GM19351 (cell line): ENCODE data around the gene C16orf96.
"Not testable (repeated sequence)": the region's sequence is repeated elsewhere in the genome, so short reads cannot be mapped to it uniquely, and the experiment has no call there.

Experiments
- ATAC-seq: cut with Tn5 transposase; IDR thresholded peaks from one replicate; pipeline ENCODE4 v1.9.1; 2021; ENCODE audit warnings: mild to moderate bottlenecking, moderate library complexity; ENCODE audit not compliant: unreplicated experiment

The C16orf96 gene

GRCh38 chr16:4561596-4561995 is 5.5 kb downstream of the C16orf96 start:
- ATAC-seq = no peak

GRCh38 chr16:4564661-4565267 is 8.6 kb downstream of the C16orf96 start:
- ATAC-seq = no peak

GRCh38 chr16:4566144-4566543 is 10.0 kb downstream of the C16orf96 start:
- no peak for ATAC-seq

- ATAC-seq = no peak
Measured at GRCh38 chr16:4570086-4570485, 13.9 kb downstream of the C16orf96 start.

GRCh38 chr16:4570688-4571321 is 14.7 kb downstream of the C16orf96 start:
- ATAC-seq = no peak

- ATAC-seq = no peak
Measured at GRCh38 chr16:4572715-4573114, 16.6 kb downstream of the C16orf96 start.

- not testable (repeated sequence) for ATAC-seq
Measured at GRCh38 chr16:4573926-4574325, 17.8 kb downstream of the C16orf96 start.

- no peak for ATAC-seq
Measured at GRCh38 chr16:4574919-4575705, 19.0 kb downstream of the C16orf96 start.

- ATAC-seq = no peak
Measured at GRCh38 chr16:4576008-4576407, 19.9 kb downstream of the C16orf96 start.

GRCh38 chr16:4578961-4579530 is 22.9 kb downstream of the C16orf96 start:
- no peak for ATAC-seq

- no peak for ATAC-seq
Measured at GRCh38 chr16:4580250-4580649, 24.1 kb downstream of the C16orf96 start.

GRCh38 chr16:4583906-4584305 is 27.8 kb downstream of the C16orf96 start:
- ATAC-seq = no peak

GRCh38 chr16:4586291-4586690 is 30.2 kb downstream of the C16orf96 start:
- ATAC-seq = no peak

- ATAC-seq = no peak
Measured at GRCh38 chr16:4588386-4588785, 32.2 kb downstream of the C16orf96 start.

GRCh38 chr16:4588961-4589360 is 32.8 kb downstream of the C16orf96 start:
- no peak for ATAC-seq

GRCh38 chr16:4591191-4591590 is 35.1 kb downstream of the C16orf96 start:
- ATAC-seq = no peak

- ATAC-seq = no peak
Measured at GRCh38 chr16:4591706-4592470, 35.7 kb downstream of the C16orf96 start.

- ATAC-seq = no peak
Measured at GRCh38 chr16:4593086-4593485, 36.9 kb downstream of the C16orf96 start.

GRCh38 chr16:4594433-4595410 is 38.6 kb downstream of the C16orf96 start:
- ATAC-seq = no peak

GRCh38 chr16:4597174-4597573 is 41.0 kb downstream of the C16orf96 start:
- no peak for ATAC-seq
